ENCODE data around the gene ISOC2.

DNA sequence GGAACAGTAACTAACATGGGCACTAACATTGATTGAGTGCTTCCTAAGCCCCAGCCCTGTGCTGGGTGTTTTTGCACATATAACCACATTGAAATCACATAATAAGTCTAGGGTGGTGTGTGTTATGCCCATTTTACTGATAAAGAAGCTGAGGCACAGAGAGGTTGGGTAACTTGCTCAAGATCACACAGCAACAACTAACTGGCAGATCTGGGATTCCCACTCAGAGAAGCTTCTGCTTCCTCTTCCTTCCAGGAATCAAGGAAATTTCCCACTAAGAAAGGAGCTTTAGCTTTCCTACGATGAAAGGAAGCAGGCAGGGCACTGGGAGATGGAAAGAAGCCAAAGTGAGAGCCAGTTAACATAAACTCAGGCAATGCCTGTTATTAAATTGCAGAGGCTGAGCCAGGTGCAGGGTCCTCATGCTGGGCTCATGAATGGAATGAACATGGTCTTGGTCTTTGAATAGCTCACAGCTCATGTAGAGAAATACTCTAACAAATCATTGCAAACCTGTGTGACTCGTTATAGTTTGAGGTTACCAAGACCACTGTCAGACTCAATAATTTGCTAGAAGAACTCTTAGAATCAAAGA, 36.9 kb upstream of the ISOC2 start:
- TF ChIP-seq, protein P1, sequence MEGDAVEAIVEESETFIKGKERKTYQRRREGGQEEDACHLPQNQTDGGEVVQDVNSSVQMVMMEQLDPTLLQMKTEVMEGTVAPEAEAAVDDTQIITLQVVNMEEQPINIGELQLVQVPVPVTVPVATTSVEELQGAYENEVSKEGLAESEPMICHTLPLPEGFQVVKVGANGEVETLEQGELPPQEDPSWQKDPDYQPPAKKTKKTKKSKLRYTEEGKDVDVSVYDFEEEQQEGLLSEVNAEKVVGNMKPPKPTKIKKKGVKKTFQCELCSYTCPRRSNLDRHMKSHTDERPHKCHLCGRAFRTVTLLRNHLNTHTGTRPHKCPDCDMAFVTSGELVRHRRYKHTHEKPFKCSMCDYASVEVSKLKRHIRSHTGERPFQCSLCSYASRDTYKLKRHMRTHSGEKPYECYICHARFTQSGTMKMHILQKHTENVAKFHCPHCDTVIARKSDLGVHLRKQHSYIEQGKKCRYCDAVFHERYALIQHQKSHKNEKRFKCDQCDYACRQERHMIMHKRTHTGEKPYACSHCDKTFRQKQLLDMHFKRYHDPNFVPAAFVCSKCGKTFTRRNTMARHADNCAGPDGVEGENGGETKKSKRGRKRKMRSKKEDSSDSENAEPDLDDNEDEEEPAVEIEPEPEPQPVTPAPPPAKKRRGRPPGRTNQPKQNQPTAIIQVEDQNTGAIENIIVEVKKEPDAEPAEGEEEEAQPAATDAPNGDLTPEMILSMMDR (IDR thresholded peaks at IDR 0.05) = no peak
- TF ChIP-seq EP300 (IDR thresholded peaks at IDR 0.05) = no peak

All from suprapubic skin (tissue), 3 donors.